Measurements from ENCODE around the gene SLC12A8.
A peak's percentile ranks its signal among the peaks of the same experiment; 100 is the strongest.

SLC12A8 gene

GRCh38 chr3:125250973-125251372 lies 38.4 kb upstream of the SLC12A8 start:
- no peak for DNase-seq (ENCODE audit: low read depth)
- no peak overlapping the region for H3K4me3 ChIP-seq (ENCODE audit: low read length)
- TF ChIP-seq CTCF (IDR thresholded peaks at IDR 0.05; ENCODE audit: insufficient read depth, low read depth, low read length, missing control alignments) = no peak

- no peak for DNase-seq (ENCODE audit: low read depth)
- no peak overlapping the region for H3K4me3 ChIP-seq (ENCODE audit: low read length)
- no peak for TF ChIP-seq CTCF (IDR thresholded peaks at IDR 0.05; ENCODE audit: insufficient read depth, low read depth, low read length, missing control alignments)
These were observed 33.7 kb upstream of the SLC12A8 start for GRCh38 chr3:125246237-125246636.

- no peak for TF ChIP-seq CTCF (IDR thresholded peaks at IDR 0.05; ENCODE audit: insufficient read depth, low read depth, low read length, missing control alignments)
- no peak overlapping the region for H3K4me3 ChIP-seq (ENCODE audit: low read length)
- DNase-seq (ENCODE audit: low read depth) = no peak
These were observed 33.0 kb upstream of the SLC12A8 start for GRCh38 chr3:125245521-125245920.

- peak; percentile 33 for DNase-seq (ENCODE audit: low read depth)
These were observed 27.9 kb upstream of the SLC12A8 start for GRCh38 chr3:125240496-125240895.

DNA sequence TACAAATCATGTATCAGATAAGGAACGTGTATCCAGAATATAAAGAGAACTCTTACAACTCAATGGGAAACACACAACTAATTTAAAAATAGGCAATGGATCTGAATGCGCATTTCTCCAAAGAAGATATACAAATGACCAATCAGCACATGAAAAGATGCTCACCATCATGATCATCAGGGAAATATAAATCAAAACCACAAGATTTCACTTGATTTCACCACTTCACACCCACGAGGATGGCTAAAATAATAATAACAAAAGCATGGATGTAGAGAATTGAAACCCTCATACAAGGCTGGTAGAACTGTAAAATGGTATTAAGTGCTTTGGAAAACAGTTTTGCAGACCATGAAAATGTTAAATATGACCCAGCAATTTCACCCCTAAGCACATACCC lies 26.7 kb upstream of the SLC12A8 start:
- no peak for TF ChIP-seq CTCF (IDR thresholded peaks at IDR 0.05; ENCODE audit: insufficient read depth, low read depth, low read length, missing control alignments)
- H3K4me3 ChIP-seq (ENCODE audit: low read length) = no peak overlapping the region
- DNase-seq (ENCODE audit: low read depth) = no peak

More at GRCh38 chr3:125240496-125240895, 27.9 kb upstream of the SLC12A8 start:
- no peak for TF ChIP-seq CTCF (IDR thresholded peaks at IDR 0.05; ENCODE audit: insufficient read depth, low read depth, low read length, missing control alignments)
- H3K4me3 ChIP-seq (ENCODE audit: low read length) = no peak overlapping the region

- no peak for TF ChIP-seq CTCF (IDR thresholded peaks at IDR 0.05; ENCODE audit: insufficient read depth, low read depth, low read length, missing control alignments)
- H3K4me3 ChIP-seq (ENCODE audit: low read length) = no peak overlapping the region
- DNase-seq (ENCODE audit: low read depth) = no peak
These were observed 26.2 kb upstream of the SLC12A8 start for GRCh38 chr3:125238759-125239158.

DNA sequence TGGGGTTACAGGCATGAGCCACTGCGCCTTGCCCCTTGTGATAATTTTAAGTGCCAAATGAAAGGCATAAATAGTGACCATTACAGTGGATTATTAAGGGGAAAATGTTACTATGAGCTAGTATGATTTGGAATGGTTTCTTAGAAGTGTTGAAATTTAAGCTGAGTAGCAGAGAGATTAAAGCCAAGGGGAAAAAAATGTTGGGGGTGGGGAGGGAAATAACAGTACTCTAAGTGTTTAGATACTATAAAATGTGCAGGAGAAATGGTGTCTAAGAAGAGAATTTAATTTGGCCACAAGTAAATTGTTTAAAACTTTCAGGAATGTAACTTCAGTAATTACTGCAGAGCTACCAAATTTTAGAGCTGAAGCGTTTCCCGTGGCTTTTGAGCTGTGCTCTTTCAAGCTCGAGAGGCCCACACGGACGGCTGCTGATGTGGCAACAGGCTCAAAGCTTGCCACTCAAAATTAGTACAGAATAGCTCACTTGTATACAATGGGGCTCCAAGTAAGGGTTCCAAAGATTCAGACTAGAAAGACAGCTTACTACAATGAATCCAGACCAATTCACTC lies 23.9 kb upstream of the SLC12A8 start:
- no peak for TF ChIP-seq CTCF (IDR thresholded peaks at IDR 0.05; ENCODE audit: insufficient read depth, low read depth, low read length, missing control alignments)
- DNase-seq (ENCODE audit: low read depth) = no peak
- H3K4me3 ChIP-seq (ENCODE audit: low read length) = no peak overlapping the region

Measured in epithelial cell of esophagus (primary cell).